HG03103 (cell line): ENCODE measurements around the gene LTBP2.
A peak's percentile ranks its signal among the peaks of the same experiment; 100 is the strongest.

Experiments used
- ATAC-seq: cut with Tn5 transposase; IDR thresholded peaks from one replicate; pipeline ENCODE4 v1.9.1; 2021; ENCODE audit warnings: low read depth; ENCODE audit not compliant: unreplicated experiment

The LTBP2 gene

DNA sequence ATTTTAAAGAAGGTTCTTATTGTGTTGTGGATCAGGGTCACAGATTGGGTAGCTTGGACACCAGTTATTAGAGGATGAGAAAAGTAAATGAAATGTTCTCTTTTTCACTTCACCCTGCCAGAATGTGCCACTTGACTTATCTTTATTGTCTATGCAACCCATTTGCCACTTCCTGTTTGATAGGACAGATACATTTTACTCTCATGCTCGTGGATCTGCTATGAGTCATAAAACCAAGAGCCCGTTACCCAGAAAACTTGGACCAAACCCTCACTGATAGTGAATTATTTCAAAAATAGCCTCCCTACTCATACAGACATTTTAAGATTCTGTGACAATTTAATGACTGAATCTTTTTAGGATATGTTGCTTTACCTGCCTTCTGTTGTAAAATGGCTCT is 116.7 kb downstream of the LTBP2 start:
- no peak for ATAC-seq

DNA sequence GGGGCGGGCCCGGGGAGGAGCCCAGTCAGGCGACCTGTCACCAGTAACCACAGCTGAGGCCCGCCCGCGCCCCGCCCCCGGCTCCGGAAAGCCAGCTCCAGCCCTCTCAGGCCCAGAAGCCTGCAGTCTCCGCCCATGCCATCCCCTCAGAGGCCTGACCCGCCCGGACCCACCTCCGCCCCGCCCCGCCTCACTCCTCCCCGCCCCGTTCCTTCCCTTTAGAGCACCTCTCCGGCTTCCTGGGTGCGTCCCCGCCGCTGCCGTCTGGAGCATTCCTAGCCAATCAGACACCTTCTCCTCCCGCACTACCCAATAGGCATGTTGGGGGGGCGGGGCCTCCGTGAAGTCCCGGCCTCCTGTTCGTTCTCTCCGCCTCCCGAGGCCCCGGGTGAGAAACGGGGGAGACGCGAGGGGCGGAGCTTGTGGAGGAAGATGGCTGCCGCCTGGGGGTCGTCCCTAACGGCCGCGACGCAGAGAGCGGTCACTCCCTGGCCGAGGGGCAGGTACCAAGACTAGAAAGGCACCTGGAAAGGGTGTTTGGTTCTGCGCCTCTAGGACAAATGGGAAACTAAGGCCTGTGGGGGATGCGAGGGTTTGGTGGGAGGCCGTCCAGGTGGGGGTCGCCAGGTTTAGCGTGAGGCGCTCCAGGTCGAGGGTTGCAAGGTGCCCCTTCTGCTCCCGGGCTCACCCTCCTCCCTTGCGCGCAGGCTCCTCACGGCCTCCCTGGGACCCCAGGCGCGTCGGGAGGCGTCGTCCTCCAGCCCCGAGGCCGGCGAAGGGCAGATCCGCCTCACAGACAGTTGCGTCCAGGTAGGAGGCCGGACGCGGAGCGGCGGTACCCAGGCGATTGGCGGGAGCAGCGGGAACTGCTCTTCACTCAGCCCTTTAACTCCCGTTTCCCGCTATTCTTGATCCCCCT is 118.4 kb downstream of the LTBP2 start, which contains the start of gene ISCA2:
Gene ISCA2, plus strand, starts transcription at position 423 of the 919 bp plus-strand sequence. Its CDS starts 10 bp downstream, at position 433.
- peak; percentile 84 for ATAC-seq

DNA sequence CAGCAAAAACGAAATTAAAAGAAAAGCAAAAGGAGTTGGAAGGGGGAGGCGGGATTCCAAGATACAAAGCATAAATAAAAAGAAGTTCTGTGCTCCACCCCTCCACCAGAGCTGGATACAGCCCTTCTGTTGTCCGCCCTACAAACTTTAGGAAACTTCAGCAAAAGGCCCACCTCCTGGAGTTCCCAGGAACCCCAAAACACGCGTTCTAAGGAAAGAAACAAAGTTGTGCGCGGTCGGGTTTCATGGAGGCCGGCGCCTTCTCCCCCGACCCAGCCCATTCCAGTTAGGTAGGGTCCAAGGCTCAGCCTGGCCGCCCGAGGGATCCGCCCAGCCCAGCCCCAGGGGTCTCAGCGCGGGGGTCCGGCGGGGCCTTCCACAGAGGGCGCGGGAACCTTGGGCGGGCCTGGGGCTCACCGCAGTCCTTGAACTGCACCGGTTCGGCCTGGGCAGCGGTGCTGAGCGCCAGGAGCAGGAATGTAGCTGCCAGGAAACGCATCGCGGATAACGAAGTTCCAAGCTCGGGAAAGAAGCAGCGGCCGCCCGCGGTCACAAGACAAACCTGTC is 119.2 kb downstream of the LTBP2 start, which contains the start of gene NPC2:
Gene NPC2, minus strand, starts transcription at position 530 of the 567 bp plus-strand sequence. Its CDS starts 31 bp downstream, at position 499.
- ATAC-seq, result peak; percentile 4

DNA sequence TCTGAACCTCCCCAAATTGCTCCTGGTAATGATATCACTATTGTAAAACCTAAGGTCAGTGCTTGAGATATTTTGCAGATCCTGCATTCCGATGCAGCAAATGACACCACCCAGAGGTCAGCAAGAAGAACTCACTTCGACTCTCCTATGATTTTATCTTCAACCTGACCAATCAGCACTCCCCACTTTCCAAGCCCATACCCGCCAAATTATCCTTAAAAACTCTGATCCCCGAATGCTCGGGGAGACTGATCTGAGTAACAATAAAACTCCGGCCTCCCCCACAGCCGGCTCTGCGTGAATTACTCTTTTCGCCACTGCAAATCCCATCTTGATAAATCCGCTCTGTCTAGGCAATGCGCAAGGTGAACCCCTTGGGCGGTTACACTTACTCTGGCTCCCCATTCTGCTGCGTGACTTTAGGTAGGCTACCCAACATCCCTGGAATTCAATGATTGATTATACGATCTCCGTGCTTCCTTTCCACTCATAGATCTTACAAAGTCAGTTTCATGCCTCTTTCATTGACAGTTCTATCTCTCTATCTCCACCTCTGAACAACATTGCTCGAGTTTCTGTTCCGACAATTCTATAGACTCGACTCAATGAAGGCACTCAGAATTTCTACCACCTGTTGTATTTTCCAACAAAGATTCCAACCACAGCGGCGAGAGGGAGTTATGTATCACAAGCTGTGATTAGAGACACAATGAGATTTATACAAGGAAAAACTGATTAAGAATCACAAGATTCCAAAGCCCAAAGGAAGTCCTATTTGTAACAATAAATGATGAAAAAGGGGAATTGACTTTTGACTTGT is 119.9 kb downstream of the LTBP2 start:
- ATAC-seq, result no peak

DNA sequence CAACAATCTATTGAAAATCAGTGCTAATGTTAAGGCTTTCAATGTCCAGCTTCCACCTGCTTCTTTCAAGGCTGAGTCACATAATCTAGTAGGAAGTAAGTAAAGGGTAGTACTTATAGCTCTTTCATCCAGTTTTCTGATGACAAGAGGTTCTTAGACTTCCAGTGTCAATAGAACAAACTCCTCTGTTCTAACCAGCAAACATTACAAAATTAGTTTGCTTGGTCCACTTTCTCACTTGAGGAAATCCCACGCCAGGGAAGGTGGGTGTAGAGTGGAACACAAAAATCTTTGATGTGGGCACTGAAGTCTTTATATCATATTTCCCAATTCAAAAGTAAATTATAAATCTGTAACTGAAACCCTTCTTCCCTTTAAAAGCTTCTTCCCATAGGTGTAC is 121.6 kb downstream of the LTBP2 start:
- ATAC-seq, result no peak

DNA sequence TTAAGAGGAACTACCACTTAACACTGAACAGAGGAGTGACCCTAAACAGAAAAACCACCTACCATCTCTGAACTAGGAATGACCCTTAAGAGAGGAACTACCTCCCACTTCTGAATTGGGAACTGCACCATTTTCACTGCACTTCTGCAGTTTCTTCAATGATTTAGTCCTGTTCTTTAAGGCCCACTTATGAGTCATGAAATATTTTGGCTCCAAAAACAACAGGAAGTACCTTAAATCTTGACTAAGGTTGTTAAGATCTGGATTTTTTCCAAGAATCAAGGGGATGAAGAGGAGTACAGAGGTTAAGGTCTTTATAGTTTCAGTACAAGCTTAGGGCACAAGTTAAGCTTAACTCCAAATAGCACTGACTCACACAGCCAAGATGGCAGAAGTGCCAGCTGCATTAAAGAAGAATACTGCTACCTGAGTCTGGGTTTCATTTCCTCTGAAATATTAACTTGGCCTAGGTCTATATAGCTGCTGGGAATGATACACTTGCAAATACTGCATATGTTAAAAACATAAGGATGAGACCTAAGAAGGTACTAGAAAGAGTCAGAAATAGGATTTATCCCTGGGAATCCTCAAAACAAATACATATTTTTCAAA is 123.1 kb downstream of the LTBP2 start:
- no peak for ATAC-seq

DNA sequence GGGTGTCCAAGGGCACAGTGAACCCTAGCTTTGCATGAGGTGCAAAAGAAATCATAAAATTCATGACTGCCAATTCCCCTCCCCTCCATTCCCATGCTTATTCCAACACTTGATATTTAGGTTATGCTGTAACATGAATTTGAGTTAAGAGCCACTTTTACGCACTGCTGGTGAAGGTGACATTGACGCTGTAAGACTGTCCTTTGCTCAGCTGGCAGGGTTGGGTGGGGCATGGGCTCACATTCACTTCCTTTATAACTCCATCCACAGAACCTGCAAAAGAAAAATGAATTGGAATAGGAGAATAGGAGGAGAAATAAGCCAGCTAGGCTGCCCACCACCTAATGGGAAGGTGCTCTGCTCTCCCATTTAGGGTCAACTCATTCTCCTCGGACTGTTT is 125.9 kb downstream of the LTBP2 start:
- ATAC-seq, result no peak

DNA sequence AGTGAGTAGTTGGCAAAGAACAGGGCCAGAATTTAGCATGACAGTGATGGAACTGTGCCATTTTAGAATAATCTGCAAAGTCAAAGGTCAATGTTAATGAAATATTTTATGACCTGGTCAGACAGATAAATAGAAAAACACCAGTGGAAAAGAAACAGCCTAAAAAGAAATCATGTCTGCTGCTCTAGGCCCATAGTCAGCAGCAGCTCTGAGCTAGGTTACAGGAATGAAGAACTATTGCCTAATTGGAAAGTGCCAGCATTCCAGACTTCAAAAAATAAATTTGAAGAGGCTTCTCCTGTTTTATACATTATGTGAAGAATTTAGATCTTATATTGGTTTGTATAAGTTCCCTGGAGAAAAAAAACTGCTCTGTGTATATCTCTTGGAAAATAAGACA is 128.7 kb downstream of the LTBP2 start:
- no peak for ATAC-seq

DNA sequence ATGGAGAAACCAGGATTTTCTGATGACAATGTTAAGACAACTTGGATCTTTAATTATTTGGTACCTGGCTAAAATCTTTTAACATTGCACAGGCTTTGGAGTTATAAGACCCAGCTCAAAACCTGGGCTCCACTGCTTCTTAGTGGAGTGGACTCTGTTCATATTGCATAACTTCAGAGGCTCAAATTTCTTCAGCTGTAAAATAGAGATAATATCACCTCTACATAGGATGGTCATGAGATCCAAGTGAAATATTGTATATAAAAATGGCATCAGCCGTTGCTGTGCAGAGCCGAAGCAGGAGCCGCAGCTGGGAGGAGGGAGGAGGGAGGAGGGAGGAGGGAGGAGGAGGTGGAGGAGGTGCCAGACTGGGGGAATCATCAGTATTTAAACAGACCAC is 129.5 kb downstream of the LTBP2 start:
- no peak for ATAC-seq

DNA sequence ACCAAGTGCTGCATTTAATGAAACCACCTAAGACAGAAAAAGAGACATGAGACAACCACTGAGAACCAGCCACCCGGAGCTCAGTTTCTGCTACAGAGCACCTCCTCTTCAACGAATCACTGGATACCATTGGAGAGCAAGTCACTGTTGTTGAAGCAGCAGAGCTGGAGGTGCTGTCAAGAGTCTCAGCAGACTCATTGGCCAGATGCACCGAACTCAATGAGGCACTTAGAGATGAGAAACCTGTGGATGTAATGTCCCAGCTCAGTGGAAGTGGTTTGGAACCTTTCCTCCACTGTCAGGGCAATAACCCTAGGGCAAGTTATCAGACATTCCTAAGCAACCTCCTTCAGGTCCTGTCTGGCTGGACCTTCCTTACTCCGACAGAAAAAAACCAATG is 132.0 kb downstream of the LTBP2 start:
- no peak for ATAC-seq

DNA sequence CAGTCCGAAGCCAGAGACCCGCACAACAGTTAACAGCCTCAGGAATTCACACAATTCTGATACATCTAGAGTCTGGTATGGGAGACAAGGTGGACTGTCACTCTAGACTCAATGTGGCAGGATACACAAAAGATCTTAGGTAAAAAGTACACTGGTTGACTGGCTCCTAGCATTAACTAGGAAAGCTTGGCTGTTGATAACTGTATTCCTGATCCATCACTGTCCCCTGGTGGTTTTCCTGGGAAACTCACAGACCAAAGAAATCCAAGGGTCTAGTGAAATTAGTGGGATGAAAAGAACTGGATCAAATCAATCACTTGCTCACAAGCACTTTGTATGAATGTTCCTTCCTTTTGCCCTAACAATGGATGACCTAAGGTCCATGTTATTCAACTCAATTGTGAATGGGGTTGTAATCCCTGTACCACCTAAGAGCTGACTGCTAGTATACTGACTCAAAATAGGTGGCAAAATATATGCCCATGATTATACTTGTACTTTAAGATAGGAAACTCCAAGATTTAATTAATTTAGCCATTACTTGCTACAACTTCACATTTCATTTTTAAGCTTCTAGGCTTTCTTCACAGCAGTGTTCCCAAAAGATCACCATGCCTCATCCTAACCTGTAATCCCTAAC is 132.9 kb downstream of the LTBP2 start:
- no peak for ATAC-seq

DNA sequence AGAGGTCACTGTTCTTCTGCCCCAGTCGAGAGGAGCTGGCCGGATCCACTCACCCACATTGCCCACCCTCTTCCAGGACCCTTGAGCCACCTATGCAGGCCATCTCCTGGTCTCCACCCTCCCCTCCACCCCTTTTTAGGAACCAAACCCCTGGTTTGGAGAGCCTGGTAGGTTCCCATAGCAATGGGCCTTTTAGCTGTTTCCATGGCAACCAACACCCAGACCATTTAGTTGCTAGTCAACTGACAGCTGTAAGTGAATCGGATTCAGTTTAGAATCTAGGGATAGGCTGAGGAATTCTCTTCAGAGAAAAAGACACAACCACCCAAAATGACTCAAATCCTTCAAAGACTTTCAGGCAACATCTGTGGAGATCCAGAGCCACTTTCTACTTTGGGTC is 135.4 kb downstream of the LTBP2 start:
- ATAC-seq, result no peak

DNA sequence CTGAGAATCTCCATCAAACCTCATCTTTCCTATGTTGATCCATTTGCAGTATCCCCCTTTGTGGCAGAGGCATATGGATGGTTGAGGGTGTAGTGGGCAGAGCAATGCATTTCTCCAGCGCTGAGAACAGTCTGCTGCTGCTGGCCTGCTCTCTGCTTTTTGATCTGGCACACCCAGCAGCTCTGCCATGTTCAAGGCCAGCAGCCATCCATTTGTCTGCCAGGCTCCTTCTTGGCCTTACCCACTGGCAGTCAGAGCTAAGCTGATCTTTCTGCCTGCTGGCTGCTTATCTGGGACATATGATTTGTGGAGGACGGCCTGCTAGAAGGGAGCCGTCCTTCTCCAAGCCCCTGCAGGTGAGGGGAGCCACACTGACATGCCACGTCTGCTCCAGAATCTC is 135.9 kb downstream of the LTBP2 start:
- no peak for ATAC-seq

DNA sequence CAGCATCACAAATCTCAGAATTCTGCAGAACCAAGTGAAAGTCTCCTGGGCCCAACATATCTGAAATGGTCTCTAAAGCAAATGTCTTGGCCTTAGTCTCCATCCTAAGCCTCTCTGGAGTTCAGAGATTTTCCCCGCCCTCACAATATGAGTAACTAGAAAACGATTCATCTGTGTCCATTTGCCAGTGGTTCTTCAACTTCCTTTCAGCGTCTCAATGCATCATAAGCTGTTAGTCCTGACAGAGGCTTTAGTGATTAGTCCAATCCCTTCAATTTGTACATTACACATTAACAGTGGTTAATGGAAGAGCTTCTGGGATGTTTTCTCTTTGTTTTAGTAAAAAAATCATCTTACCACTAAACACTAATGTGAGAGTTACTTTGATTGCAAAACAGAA is 136.4 kb downstream of the LTBP2 start:
- ATAC-seq, result no peak

DNA sequence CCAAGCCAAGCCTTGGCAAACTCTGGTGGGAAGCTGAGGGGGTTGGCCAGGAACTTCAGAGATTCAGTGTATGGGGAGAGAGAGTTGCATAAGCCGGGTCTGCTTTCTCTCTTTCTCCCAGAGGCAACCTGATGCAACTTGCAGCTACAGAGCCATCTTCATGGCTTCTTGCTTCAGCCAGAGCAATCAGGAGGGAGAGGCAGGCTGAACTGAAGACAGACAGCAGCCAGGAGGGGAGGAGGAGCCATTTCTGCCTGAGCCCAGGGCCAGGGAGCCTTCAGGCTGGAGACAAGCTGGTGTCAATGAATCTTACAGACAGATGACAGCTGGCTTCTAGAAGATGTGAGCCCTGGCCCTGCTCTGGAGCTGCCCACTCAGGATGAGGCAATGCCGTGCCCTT is 137.7 kb downstream of the LTBP2 start:
- no peak for ATAC-seq

DNA sequence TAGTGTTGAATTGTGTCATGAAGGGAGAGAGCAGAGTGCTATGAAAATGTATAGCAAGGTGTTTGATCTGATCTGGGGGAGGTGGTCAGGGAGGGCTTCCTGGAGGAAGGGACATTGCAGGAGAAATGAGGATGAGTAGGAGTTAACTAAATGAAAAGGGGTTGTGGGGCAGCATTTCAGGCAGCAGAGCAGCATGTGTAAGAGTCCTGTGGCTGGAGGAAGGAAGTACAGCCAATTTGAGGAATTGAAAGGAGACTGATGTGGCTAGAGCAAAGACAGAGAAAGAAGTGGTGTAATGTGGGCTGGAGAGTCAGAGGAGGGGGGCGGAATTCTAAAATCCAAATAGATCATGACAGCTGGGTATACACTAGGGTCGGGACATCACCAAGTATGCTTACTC is 139.4 kb downstream of the LTBP2 start:
- ATAC-seq, result no peak

DNA sequence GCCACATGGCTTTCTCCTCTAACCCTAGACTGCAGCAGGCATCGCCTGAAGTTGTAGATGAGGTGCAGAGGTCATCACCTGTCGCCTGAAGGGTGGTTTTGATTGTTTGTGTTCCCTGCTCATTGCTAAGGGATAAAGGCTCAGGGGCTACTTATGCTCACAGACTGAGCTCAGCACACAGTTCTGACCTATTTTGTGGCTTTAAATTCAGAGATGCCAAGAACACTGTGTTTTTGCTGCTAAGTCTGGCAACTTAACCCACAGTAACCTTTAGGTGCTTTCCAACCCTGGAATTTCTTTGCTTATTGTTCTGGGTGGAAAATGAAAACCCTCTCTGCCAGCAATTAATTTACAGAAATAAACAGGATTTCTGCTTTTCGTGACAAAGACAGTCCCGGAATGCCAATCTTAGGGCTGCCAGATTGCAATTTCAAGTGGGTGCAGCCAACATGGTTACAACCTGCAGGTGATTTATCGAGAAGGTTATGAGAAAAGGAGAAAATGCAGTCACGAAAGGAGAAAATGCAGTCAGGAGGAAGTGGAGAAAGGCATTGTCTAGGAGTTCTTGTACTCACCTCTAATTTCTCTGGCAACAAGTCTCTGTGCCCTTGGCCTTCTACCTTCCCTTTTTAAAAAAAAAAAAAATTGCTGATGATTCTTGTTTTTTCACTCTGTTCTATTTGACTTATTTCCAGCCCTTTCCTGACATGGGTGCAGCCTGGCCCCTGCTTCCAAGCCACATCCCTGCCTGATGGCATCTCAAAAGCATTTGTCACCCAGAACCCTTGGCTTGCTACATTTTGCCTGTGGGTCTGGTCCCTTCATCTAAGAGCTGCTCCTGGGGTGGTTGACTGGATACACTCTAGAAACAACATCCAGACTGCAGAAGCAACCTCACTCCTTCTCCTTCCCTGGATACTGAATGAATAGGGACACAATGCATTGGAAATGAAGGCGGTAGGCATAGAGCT is 142.2 kb downstream of the LTBP2 start:
- no peak for ATAC-seq

DNA sequence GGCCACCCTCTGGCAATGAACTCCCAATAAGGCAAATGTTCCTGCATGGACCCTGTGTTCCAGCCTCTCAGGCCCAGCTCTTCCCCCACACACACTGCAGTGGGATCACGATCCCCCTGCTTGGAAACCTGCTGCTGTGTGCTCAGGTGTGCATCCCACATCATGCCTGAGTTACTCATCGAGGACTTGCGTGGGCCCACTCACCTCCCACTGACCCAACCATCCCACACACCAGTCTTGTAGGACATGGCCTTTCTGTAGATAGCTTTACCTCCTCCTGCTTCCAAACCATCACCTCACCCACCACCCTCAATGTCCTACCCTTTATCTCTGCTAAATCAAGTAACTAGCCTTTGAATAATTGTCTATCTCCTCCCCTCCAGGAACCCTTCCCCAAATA is 143.5 kb downstream of the LTBP2 start:
- ATAC-seq, result no peak

DNA sequence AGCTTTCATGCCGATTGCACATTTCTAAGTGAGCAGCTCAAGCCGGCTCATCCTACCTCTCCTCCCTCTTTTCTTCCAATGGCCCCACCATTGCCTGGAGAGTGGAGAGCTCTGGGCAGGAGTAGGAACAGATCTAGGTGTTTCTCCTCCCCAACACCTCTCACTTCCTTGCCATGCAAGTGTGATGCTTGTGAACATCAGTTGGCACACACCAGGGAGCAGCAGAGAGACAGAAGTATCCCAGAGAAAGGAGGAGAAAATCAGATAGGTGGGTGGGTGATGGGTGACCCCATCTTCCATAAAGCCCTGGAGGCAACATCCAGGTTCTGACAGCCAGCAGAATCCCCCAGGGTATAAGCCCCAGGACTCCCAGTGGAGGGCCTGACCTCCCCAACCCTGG is 146.7 kb downstream of the LTBP2 start:
- ATAC-seq, result no peak
